ENCODE results near the gene KRT1. TPM values are rescaled to one million over a fixed set of nuclear protein-coding genes. Genes with fewer than 3 reads are reported as not detected.

The KRT1 gene
- total RNA-seq, 1 experiment from 2014 or later = not detected

DNA sequence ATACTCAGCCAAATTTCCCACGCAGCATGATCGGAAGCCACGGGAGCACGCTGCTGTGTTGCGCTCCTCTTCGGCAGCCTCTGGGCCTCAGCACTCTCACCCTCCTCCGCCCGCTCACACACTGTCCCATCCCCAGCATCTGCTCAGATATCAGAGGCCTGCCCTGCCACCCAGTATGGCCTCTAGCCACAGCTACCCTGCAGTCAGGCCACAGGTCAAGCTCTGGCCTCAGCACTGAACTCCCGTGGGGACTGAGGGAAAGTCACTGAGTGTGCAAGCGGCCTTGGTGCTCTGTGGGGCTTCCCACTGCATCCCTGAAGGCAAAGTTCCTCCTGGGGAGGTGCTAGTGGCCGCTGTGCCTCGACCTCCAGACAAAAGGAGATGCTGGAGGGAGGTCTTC is 21.1 kb upstream of the KRT1 start:
- H3K27ac Mint-ChIP-seq (ENCODE audit: unreplicated experiment) = no peak overlapping the region
- no peaks in the 10 kb centered on the region for H3K36me3 Mint-ChIP-seq (ENCODE audit: insufficient read depth, unreplicated experiment)
- no peak for DNase-seq
- no peaks in the 10 kb centered on the region for H3K4me1 Mint-ChIP-seq (ENCODE audit: low read depth, unreplicated experiment)
- peaks cover 86% of the 10 kb centered on the region for H3K27me3 Mint-ChIP-seq (ENCODE audit: unreplicated experiment)
- no peaks in the 10 kb centered on the region for H3K9me3 Mint-ChIP-seq (ENCODE audit: low read depth, unreplicated experiment)
- no peak overlapping the region for H3K4me3 Mint-ChIP-seq (ENCODE audit: low read depth, unreplicated experiment)
- BruUV-seq (replicated peaks) = no TSS peak
- intact Hi-C loops (cut with micrococcal nuclease; ENCODE audit: unreplicated experiment) = no loop called here
- CTCF ChIA-PET = no interaction called here
- TF ChIP-seq, protein P1, sequence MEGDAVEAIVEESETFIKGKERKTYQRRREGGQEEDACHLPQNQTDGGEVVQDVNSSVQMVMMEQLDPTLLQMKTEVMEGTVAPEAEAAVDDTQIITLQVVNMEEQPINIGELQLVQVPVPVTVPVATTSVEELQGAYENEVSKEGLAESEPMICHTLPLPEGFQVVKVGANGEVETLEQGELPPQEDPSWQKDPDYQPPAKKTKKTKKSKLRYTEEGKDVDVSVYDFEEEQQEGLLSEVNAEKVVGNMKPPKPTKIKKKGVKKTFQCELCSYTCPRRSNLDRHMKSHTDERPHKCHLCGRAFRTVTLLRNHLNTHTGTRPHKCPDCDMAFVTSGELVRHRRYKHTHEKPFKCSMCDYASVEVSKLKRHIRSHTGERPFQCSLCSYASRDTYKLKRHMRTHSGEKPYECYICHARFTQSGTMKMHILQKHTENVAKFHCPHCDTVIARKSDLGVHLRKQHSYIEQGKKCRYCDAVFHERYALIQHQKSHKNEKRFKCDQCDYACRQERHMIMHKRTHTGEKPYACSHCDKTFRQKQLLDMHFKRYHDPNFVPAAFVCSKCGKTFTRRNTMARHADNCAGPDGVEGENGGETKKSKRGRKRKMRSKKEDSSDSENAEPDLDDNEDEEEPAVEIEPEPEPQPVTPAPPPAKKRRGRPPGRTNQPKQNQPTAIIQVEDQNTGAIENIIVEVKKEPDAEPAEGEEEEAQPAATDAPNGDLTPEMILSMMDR (IDR thresholded peaks at IDR 0.05; ENCODE audit: unreplicated experiment) = no peak

DNA sequence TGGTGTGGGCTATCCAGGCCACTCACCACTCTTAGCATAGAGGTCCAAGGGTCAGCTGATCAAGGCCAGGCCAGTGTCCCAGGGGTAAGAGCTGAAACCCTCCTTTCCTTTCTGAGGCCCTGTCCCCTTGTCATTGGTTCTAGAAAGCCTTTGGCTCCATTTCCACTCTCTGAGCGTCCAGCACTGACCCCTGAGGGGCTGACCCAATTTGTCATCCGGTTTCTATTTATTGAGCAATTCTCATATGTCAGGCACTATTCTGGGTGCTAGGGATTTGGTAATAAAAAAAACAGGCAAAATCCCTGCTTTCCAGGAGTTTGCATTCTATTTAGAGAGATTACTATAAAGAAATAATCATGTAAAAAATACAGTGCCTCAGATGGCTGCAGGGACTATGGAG is 19.8 kb upstream of the KRT1 start:
- H3K27ac Mint-ChIP-seq (ENCODE audit: unreplicated experiment) = no peak overlapping the region
- BruUV-seq (replicated peaks) = no TSS peak
- no peaks in the 10 kb centered on the region for H3K36me3 Mint-ChIP-seq (ENCODE audit: insufficient read depth, unreplicated experiment)
- intact Hi-C loops (cut with micrococcal nuclease; ENCODE audit: unreplicated experiment) = no loop called here
- H3K4me3 Mint-ChIP-seq (ENCODE audit: low read depth, unreplicated experiment) = no peak overlapping the region
- DNase-seq = no peak
- TF ChIP-seq, protein P1 (IDR thresholded peaks at IDR 0.05; ENCODE audit: unreplicated experiment) = no peak
- H3K27me3 Mint-ChIP-seq (ENCODE audit: unreplicated experiment) = peaks cover 93% of the 10 kb centered on the region
- no peaks in the 10 kb centered on the region for H3K4me1 Mint-ChIP-seq (ENCODE audit: low read depth, unreplicated experiment)
- CTCF ChIA-PET = no interaction called here
- H3K9me3 Mint-ChIP-seq (ENCODE audit: low read depth, unreplicated experiment) = no peaks in the 10 kb centered on the region

DNA sequence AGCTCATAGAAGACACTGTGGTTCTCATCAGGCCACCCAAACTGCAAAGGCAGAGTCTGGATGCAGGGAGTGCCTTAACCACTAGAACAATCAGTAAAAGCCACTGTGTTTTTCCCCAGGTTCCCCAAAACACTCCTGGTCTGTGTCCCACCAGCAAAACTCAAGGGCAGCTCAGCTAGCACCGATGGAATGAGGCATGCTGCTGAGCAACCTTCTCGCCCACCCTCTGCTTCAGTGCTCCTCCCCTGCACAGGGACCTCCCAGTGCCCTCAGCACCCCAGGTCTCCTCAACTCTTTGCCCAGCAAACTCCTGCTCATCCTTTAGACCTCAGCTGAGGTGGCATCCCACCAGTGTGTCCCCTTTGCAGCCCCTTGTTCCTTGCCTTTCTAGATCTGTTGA is 19.2 kb upstream of the KRT1 start:
- BruUV-seq (replicated peaks) = no TSS peak
- Mint-ChIP-seq H3K27ac (ENCODE audit: unreplicated experiment) (no peak overlapping the region), H3K4me3 (ENCODE audit: low read depth, unreplicated experiment) (no peak overlapping the region), H3K27me3 (ENCODE audit: unreplicated experiment) (peaks cover 98% of the 10 kb centered on the region), H3K4me1 (ENCODE audit: low read depth, unreplicated experiment) (no peaks in the 10 kb centered on the region), H3K9me3 (ENCODE audit: low read depth, unreplicated experiment) (no peaks in the 10 kb centered on the region), H3K36me3 (ENCODE audit: insufficient read depth, unreplicated experiment) (no peaks in the 10 kb centered on the region)
- intact Hi-C loops (cut with micrococcal nuclease; ENCODE audit: unreplicated experiment) = no loop called here
- TF ChIP-seq, protein P1 (IDR thresholded peaks at IDR 0.05; ENCODE audit: unreplicated experiment) = no peak
- CTCF ChIA-PET = no interaction called here
- DNase-seq = no peak

DNA sequence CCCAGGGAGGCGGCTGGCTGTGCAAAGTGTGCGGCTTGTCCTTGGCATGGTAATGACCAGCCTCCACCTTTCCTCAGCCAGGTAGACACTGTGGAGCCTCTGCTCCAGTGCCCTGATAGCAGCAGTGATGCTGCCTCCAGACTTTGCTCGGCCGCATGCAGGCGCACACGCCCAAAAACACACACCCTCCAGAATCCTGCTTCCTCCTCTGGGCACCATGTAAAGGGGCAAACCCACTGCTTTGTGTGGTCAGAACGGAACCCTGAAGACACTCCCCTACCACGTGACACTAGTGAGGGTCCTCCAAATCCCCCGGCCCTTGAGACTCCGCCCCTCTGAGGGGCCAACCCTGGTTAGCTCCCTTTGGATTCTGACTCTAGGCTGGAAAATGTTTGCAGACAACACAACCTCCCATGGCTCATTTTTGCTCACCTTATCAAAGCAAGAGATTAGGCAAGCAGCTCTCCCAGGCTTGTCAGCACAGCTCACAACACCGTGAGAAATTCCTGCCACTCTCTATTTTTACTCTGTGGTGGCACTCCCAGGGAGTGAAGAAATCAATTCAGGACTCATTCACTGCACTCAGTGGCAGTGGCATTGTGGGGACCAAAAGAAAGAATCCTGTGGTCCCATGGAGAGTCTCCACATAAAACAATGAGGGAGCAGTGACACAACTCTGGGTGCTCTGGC is 18.6 kb upstream of the KRT1 start:
- TF ChIP-seq, protein P1 (IDR thresholded peaks at IDR 0.05; ENCODE audit: unreplicated experiment) = no peak
- BruUV-seq (replicated peaks) = no TSS peak
- CTCF ChIA-PET = no interaction called here
- intact Hi-C loops (cut with micrococcal nuclease; ENCODE audit: unreplicated experiment) = no loop called here
- no peak for DNase-seq
- Mint-ChIP-seq H3K27ac (ENCODE audit: unreplicated experiment) (no peak overlapping the region), H3K36me3 (ENCODE audit: insufficient read depth, unreplicated experiment) (no peaks in the 10 kb centered on the region), H3K4me3 (ENCODE audit: low read depth, unreplicated experiment) (no peak overlapping the region), H3K27me3 (ENCODE audit: unreplicated experiment) (peaks cover 97% of the 10 kb centered on the region), H3K4me1 (ENCODE audit: low read depth, unreplicated experiment) (no peaks in the 10 kb centered on the region), H3K9me3 (ENCODE audit: low read depth, unreplicated experiment) (no peaks in the 10 kb centered on the region)
